Colonic mucosa (tissue), 4 donors: ENCODE measurements around the gene BEND5. TPM values are rescaled to one million over a fixed set of nuclear protein-coding genes. Genes with fewer than 3 reads are reported as not detected.

Experiments
- DNase-seq: peaks from one replicate; pipeline ENCODE4 v3.0.0-alpha.2; 2020
- H3K27ac ChIP-seq: fragments of 200-600 bp; one replicate; pipeline ENCODE4 v1.8.0; 2021
- H3K27me3 ChIP-seq: fragments of 200-600 bp; one replicate; pipeline ENCODE4 v1.8.0; 2021
- H3K36me3 ChIP-seq: fragments of 200-600 bp; one replicate; pipeline ENCODE4 v1.8.0; 2021
- H3K4me1 ChIP-seq: fragments of 200-600 bp; one replicate; pipeline ENCODE4 v1.8.0; 2021; ENCODE audit warnings: mild to moderate bottlenecking
- H3K4me3 ChIP-seq: fragments of 200-600 bp; one replicate; pipeline ENCODE4 v1.8.0; 2021
- H3K9ac ChIP-seq, 2 donors: one replicate each; pipeline ENCODE4 v1.7.0; 2013; ENCODE audit warnings: control low read depth in 2 of 2, low read depth in 2 of 2, low read length in 2 of 2
- H3K9me3 ChIP-seq: fragments of 200-600 bp; one replicate; pipeline ENCODE4 v1.8.0; 2021
- CTCF ChIP-seq: fragments of 200-600 bp; IDR thresholded peaks from one replicate; pipeline ENCODE4 v1.8.0; 2022; ENCODE audit warnings: antibody characterized with exemption, mild to moderate bottlenecking
- intact Hi-C: fragments of 100-400 bp; cut with DNase I; formaldehyde crosslinking; loops from one replicate; pipeline ENCODE4 v1.14.1; 2022
- total RNA-seq, 2 donors: library from RNA; stranded (reverse); fragmentation: NEBNext Ultra II Directional in 1 of 2; extraction: Animal tissue kit (Norgen Biotek cat#: 25700) in 1 of 2; gene quantifications; one replicate each; pipeline ENCODE4 v1.2.1, GENCODE V29; 2021
- donor health status: healthy.
- donor health status: DM: no; HTN: no; CAD: no.
- donor health status: DM: no; HTN: no; CAD: no.

BEND5 gene
- total RNA-seq, 2 donors from 2014 or later, result 0.57 to 4.9 TPM

- Histone ChIP-seq H3K9ac (no peak overlapping the region), H3K27me3 (no peaks in the 10 kb centered on the region), H3K36me3 (no peaks in the 10 kb centered on the region), H3K4me1 (no peaks in the 10 kb centered on the region), H3K4me3 (no peak overlapping the region), H3K9me3 (no peaks in the 10 kb centered on the region), H3K27ac (no peak overlapping the region)
- intact Hi-C loops, result no loop called here
- DNase-seq, result no peak
- TF ChIP-seq CTCF, result no peak
These were observed 27.6 kb downstream of the BEND5 start for GRCh38 chr1:48749068-48749467.

- TF ChIP-seq CTCF, result no peak
- no peaks in the 10 kb centered on the region for H3K4me1 ChIP-seq
- no peak for DNase-seq
- H3K9ac ChIP-seq, result no peak overlapping the region
- H3K36me3 ChIP-seq, result no peaks in the 10 kb centered on the region
- no peaks in the 10 kb centered on the region for H3K9me3 ChIP-seq
- H3K4me3 ChIP-seq, result no peak overlapping the region
- no peak overlapping the region for H3K27ac ChIP-seq
- H3K27me3 ChIP-seq, result no peaks in the 10 kb centered on the region
- intact Hi-C loops, result no loop called here
These were observed 29.8 kb downstream of the BEND5 start for GRCh38 chr1:48746906-48747305.

- no peak overlapping the region for H3K27ac ChIP-seq
- H3K4me1 ChIP-seq, result no peaks in the 10 kb centered on the region
- intact Hi-C loops, result no loop called here
- H3K9me3 ChIP-seq, result no peaks in the 10 kb centered on the region
- no peaks in the 10 kb centered on the region for H3K36me3 ChIP-seq
- DNase-seq, result no peak
- TF ChIP-seq CTCF, result no peak
- H3K4me3 ChIP-seq, result no peak overlapping the region
- H3K27me3 ChIP-seq, result no peaks in the 10 kb centered on the region
- no peak overlapping the region for H3K9ac ChIP-seq
These were observed 32.7 kb downstream of the BEND5 start for GRCh38 chr1:48744032-48744431.

GRCh38 chr1:48743480-48743879 is 33.2 kb downstream of the BEND5 start:
- DNase-seq, result no peak
- no peak for TF ChIP-seq CTCF
- Histone ChIP-seq H3K4me3 (no peak overlapping the region), H3K9ac (no peak overlapping the region), H3K4me1 (no peaks in the 10 kb centered on the region), H3K27ac (no peak overlapping the region), H3K9me3 (no peaks in the 10 kb centered on the region), H3K27me3 (no peaks in the 10 kb centered on the region), H3K36me3 (no peaks in the 10 kb centered on the region)
- intact Hi-C loops, result no loop called here

GRCh38 chr1:48741380-48741779 is 35.3 kb downstream of the BEND5 start:
- intact Hi-C loops, result no loop called here
- Histone ChIP-seq H3K9ac (no peak overlapping the region), H3K4me3 (no peak overlapping the region), H3K27me3 (no peaks in the 10 kb centered on the region), H3K36me3 (no peaks in the 10 kb centered on the region), H3K27ac (no peak overlapping the region), H3K4me1 (no peaks in the 10 kb centered on the region), H3K9me3 (no peaks in the 10 kb centered on the region)
- no peak for DNase-seq
- no peak for TF ChIP-seq CTCF

- no peaks in the 10 kb centered on the region for H3K36me3 ChIP-seq
- no peak overlapping the region for H3K27ac ChIP-seq
- no peak for DNase-seq
- H3K27me3 ChIP-seq, result no peaks in the 10 kb centered on the region
- intact Hi-C loops, result no loop called here
- H3K4me3 ChIP-seq, result no peak overlapping the region
- no peak for TF ChIP-seq CTCF
- H3K4me1 ChIP-seq, result no peaks in the 10 kb centered on the region
- no peak overlapping the region for H3K9ac ChIP-seq
- no peaks in the 10 kb centered on the region for H3K9me3 ChIP-seq
These were observed 36.1 kb downstream of the BEND5 start for GRCh38 chr1:48740621-48741020.
